ENCODE data around the gene GCLC.

The GCLC gene

DNA sequence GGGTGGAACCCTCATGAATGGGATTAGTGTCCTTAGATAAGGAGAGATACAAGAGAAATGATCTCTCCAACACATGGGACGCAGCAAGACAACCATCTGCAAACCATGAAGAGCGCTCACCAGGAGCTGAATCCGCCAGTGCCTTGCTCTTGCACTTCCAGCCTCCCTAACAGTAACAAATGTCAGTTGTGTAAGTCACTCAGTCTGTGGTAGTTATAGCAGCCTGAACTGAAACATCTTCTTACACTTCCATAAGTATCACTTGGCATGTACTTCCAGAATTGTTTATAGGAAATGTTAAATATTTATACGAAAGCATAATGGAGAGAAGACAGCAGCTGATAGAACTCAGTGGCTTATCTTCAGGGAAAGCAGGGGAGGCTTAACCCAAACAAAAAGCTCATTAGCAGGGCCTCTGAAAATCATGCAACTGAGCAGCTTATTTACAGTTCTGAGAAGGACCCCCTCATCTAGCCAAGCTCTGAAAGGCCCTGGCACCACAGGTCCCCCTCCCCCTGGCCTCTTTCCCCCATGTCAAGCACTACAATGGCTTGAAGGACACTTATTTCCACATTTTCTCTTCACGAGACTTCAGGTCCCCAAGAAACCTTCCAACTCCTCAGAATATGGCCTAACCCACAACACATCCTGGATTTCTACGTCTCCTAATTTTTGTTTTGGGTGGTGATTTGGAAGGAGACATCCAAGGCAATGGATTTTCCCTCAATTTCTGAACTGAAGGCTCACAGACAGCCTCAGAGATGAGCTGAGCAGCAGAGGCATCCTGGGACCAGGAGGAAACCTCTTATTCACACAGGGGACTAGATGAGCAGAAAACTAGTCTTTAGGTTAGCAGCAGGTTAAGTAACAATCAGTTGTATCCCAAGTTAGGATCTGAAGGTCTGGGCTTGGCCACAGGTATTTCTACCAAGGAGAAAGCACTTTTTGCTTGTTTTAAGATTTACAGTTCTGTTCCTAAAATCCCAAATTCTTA, 49.1 kb downstream of the GCLC start:
- Histone ChIP-seq H3K27ac (ENCODE audit: poor library complexity, severe bottlenecking) (peak overlapping the region; percentile 49), H3K36me3 (ENCODE audit: low read depth) (peaks cover 35% of the 10 kb centered on the region), H3K9me3 (ENCODE audit: severe bottlenecking) (no peaks in the 10 kb centered on the region), H3K4me3 (ENCODE audit: severe bottlenecking) (no peak overlapping the region), H3K27me3 (ENCODE audit: insufficient read depth, poor library complexity, severe bottlenecking) (no peaks in the 10 kb centered on the region), H3K4me1 (ENCODE audit: insufficient read depth, poor library complexity, severe bottlenecking) (peaks cover 17% of the 10 kb centered on the region)
- ATAC-seq (ENCODE audit: low read depth), result no peak
- TF ChIP-seq, protein P1, sequence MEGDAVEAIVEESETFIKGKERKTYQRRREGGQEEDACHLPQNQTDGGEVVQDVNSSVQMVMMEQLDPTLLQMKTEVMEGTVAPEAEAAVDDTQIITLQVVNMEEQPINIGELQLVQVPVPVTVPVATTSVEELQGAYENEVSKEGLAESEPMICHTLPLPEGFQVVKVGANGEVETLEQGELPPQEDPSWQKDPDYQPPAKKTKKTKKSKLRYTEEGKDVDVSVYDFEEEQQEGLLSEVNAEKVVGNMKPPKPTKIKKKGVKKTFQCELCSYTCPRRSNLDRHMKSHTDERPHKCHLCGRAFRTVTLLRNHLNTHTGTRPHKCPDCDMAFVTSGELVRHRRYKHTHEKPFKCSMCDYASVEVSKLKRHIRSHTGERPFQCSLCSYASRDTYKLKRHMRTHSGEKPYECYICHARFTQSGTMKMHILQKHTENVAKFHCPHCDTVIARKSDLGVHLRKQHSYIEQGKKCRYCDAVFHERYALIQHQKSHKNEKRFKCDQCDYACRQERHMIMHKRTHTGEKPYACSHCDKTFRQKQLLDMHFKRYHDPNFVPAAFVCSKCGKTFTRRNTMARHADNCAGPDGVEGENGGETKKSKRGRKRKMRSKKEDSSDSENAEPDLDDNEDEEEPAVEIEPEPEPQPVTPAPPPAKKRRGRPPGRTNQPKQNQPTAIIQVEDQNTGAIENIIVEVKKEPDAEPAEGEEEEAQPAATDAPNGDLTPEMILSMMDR (IDR thresholded peaks at IDR 0.05; ENCODE audit: poor library complexity, severe bottlenecking), result no peak
- DNase-seq (ENCODE audit: low spot score), result no peak

DNA sequence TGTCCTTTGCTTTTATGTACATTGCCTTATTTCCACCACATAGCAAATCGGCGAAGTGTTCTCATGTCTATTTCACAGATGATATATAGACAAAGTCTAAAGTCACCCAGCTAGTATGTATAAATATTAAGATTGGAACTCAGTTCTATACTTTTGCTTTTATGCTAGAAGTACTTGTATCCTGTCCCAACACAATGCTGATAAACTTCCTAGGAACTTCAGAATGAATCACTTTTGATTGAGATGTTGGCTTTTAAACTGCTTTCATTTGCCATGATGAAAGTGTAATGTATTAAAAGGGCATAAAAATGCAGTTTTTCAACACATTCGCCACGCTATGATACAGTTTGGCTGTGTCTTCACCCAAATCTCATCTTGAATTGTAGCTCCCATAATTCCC, 50.8 kb downstream of the GCLC start:
- Histone ChIP-seq H3K36me3 (ENCODE audit: low read depth) (peaks cover 18% of the 10 kb centered on the region), H3K27ac (ENCODE audit: poor library complexity, severe bottlenecking) (no peak overlapping the region), H3K27me3 (ENCODE audit: insufficient read depth, poor library complexity, severe bottlenecking) (no peaks in the 10 kb centered on the region), H3K4me3 (ENCODE audit: severe bottlenecking) (no peak overlapping the region), H3K9me3 (ENCODE audit: severe bottlenecking) (no peaks in the 10 kb centered on the region), H3K4me1 (ENCODE audit: insufficient read depth, poor library complexity, severe bottlenecking) (peaks cover 17% of the 10 kb centered on the region)
- DNase-seq (ENCODE audit: low spot score) (no peak), ATAC-seq (ENCODE audit: low read depth) (no peak)
- TF ChIP-seq, protein P1 (IDR thresholded peaks at IDR 0.05; ENCODE audit: poor library complexity, severe bottlenecking), result no peak

DNA sequence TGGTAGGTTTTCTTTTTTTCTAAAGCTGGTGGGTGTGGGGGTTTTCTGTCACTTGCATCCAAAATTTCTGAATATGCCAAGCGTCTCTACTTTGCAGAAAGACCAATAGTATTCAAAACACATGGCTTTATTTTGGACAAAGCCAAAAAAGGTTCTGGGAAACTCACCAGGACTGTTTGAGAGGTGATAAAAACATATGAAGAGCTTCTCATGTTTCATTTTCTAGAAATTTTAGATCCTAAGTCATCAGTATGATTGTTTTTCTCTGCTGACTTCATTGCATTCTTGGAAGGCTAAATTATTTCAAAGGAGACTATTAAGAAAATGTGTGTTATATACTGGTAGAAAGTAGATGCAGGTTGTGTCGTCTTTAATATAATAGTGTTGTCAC, 51.3 kb downstream of the GCLC start:
- no peaks in the 10 kb centered on the region for H3K27me3 ChIP-seq (ENCODE audit: insufficient read depth, poor library complexity, severe bottlenecking)
- no peak overlapping the region for H3K27ac ChIP-seq (ENCODE audit: poor library complexity, severe bottlenecking)
- no peak for ATAC-seq (ENCODE audit: low read depth)
- TF ChIP-seq, protein P1 (IDR thresholded peaks at IDR 0.05; ENCODE audit: poor library complexity, severe bottlenecking), result no peak
- H3K9me3 ChIP-seq (ENCODE audit: severe bottlenecking), result no peaks in the 10 kb centered on the region
- H3K4me3 ChIP-seq (ENCODE audit: severe bottlenecking), result no peak overlapping the region
- H3K36me3 ChIP-seq (ENCODE audit: low read depth), result peaks cover 15% of the 10 kb centered on the region
- no peak for DNase-seq (ENCODE audit: low spot score)
- H3K4me1 ChIP-seq (ENCODE audit: insufficient read depth, poor library complexity, severe bottlenecking), result peaks cover 17% of the 10 kb centered on the region

DNA sequence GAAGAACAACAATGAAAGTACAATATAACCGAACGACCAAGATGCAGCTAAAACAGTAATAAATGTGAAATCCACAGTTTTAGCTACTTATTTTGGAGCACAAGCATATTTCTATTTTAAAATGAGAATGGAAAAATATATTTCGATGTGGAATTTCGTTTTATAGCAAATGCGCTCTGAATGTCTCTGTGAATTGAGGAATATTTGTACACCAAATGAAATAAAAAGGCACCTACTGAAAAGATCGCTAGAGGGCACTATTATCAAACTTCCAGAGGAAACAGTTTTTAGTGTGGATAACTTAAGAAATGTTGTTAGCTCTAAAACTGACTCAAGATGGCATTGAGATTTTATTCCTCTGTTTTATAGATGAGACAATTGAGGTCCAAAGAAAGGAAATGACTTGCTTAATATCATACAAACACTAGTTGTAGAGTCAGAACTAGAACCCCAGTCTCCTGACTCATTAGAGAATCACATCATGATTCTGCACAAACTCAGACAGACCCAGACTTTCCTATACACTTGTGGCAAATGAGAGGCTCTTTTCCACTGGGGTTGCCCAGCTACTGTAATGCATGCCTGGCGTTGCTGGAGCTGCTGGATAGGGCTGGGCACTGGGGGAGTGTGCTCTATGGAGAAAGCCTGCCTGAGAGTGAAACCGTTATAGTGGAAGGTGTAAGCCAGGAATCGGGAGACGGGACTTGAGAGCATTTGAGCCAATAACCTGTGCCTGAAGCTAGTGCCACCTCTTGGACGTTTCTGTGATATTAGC, 51.9 kb downstream of the GCLC start:
- Histone ChIP-seq H3K36me3 (ENCODE audit: low read depth) (peaks cover 9% of the 10 kb centered on the region), H3K4me3 (ENCODE audit: severe bottlenecking) (no peak overlapping the region), H3K27me3 (ENCODE audit: insufficient read depth, poor library complexity, severe bottlenecking) (no peaks in the 10 kb centered on the region), H3K4me1 (ENCODE audit: insufficient read depth, poor library complexity, severe bottlenecking) (peaks cover 17% of the 10 kb centered on the region), H3K27ac (ENCODE audit: poor library complexity, severe bottlenecking) (no peak overlapping the region), H3K9me3 (ENCODE audit: severe bottlenecking) (no peaks in the 10 kb centered on the region)
- DNase-seq (ENCODE audit: low spot score) (no peak), ATAC-seq (ENCODE audit: low read depth) (peak; percentile 41)
- TF ChIP-seq, protein P1 (IDR thresholded peaks at IDR 0.05; ENCODE audit: poor library complexity, severe bottlenecking), result peak; percentile 92

Measured in RWPE2 (cell line).